ENCODE results near the gene MXRA8.

Gene MXRA8

GRCh38 chr1:1303736-1304135 is 54.6 kb downstream of the MXRA8 start:
- no peaks in the 10 kb centered on the region for H4K20me1 ChIP-seq (ENCODE audit: insufficient read depth, low read length)
- no peak overlapping the region for H3K4me3 ChIP-seq (ENCODE audit: low read length)
- no peak overlapping the region for H3K27ac ChIP-seq (ENCODE audit: low read length)
- DNase-seq: no peak
- H2AFZ ChIP-seq (ENCODE audit: low read length): no peak overlapping the region
- H3K4me2 ChIP-seq (ENCODE audit: low read depth, low read length): no peak overlapping the region
- peaks cover 26% of the 10 kb centered on the region for H3K79me2 ChIP-seq (ENCODE audit: low read length)
- no peak for TF ChIP-seq EZH2 (optimal IDR thresholded peaks at IDR 0.05; ENCODE audit: low read depth, low read length)
- TF ChIP-seq CTCF (IDR thresholded peaks at IDR 0.05; ENCODE audit: low read length): no peak
- no peak for TF ChIP-seq EZH2phosphoT487 (IDR thresholded peaks at IDR 0.05; ENCODE audit: low read length)
- no peaks in the 10 kb centered on the region for H3K9me2 ChIP-seq (replicated peaks; ENCODE audit: insufficient read depth, low read length)
- H3F3A ChIP-seq (ENCODE audit: insufficient read depth, low read length): peaks cover 3% of the 10 kb centered on the region; the same call in 1 of the 2 replicates
- H3K27me3 ChIP-seq (replicated peaks; ENCODE audit: insufficient read depth, low read length): no peaks in the 10 kb centered on the region
- no peaks in the 10 kb centered on the region for H3K36me3 ChIP-seq (replicated peaks; ENCODE audit: insufficient read depth, low read length)
- H3K9me3 ChIP-seq (replicated peaks; ENCODE audit: insufficient read depth, low read length): no peaks in the 10 kb centered on the region
- H3K4me1 ChIP-seq (ENCODE audit: low read length): peaks cover 10% of the 10 kb centered on the region
- no peak overlapping the region for H3K9ac ChIP-seq (ENCODE audit: low read length)

GRCh38 chr1:1302951-1303509 is 55.3 kb downstream of the MXRA8 start:
- no peaks in the 10 kb centered on the region for H3K9me3 ChIP-seq (replicated peaks; ENCODE audit: insufficient read depth, low read length)
- H3K4me3 ChIP-seq (ENCODE audit: low read length): no peak overlapping the region
- H3F3A ChIP-seq (ENCODE audit: insufficient read depth, low read length): peaks cover under 1% of the 10 kb centered on the region; the same call in 1 of the 2 replicates
- no peaks in the 10 kb centered on the region for H3K27me3 ChIP-seq (replicated peaks; ENCODE audit: insufficient read depth, low read length)
- H3K36me3 ChIP-seq (replicated peaks; ENCODE audit: insufficient read depth, low read length): no peaks in the 10 kb centered on the region
- TF ChIP-seq CTCF (IDR thresholded peaks at IDR 0.05; ENCODE audit: low read length): no peak
- TF ChIP-seq EZH2 (optimal IDR thresholded peaks at IDR 0.05; ENCODE audit: low read depth, low read length): no peak
- TF ChIP-seq EZH2phosphoT487 (IDR thresholded peaks at IDR 0.05; ENCODE audit: low read length): no peak
- no peak overlapping the region for H3K4me2 ChIP-seq (ENCODE audit: low read depth, low read length)
- DNase-seq: no peak
- H3K9ac ChIP-seq (ENCODE audit: low read length): no peak overlapping the region
- H4K20me1 ChIP-seq (ENCODE audit: insufficient read depth, low read length): no peaks in the 10 kb centered on the region
- peaks cover 24% of the 10 kb centered on the region for H3K79me2 ChIP-seq (ENCODE audit: low read length)
- H3K27ac ChIP-seq (ENCODE audit: low read length): no peak overlapping the region
- peaks cover 10% of the 10 kb centered on the region for H3K4me1 ChIP-seq (ENCODE audit: low read length)
- no peaks in the 10 kb centered on the region for H3K9me2 ChIP-seq (replicated peaks; ENCODE audit: insufficient read depth, low read length)
- H2AFZ ChIP-seq (ENCODE audit: low read length): no peak overlapping the region
